PFSK-1 (cell line): ENCODE results near the gene KRTAP9-1.
A peak's percentile ranks its signal among the peaks of the same experiment; 100 is the strongest.

Source experiments
- FOXP2 ChIP-seq: optimal IDR thresholded peaks from 2 replicates; pipeline ENCODE3; 2011; ENCODE audit warnings: borderline replicate concordance, control low read depth, inconsistent platforms; ENCODE audit not compliant: insufficient read depth; ENCODE audit errors: extremely low read length, extremely low read depth
- POLR2AphosphoS5 ChIP-seq: IDR thresholded peaks from 2 replicates; pipeline ENCODE4 v1.6.1; 2012; ENCODE audit warnings: low read depth, mild to moderate bottlenecking, control low read depth, low read length, moderate library complexity
- REST ChIP-seq, 2 experiments: IDR thresholded peaks; 2 replicates each; pipeline versions ENCODE4 v1.6.1 to v1.8.0; 2011 to 2012; ENCODE audit warnings: low read depth in 2 of 2, low read length in 2 of 2, control low read depth in 1 of 2, inconsistent platforms in 1 of 2, mild to moderate bottlenecking in 1 of 2, moderate library complexity in 1 of 2; ENCODE audit not compliant: insufficient read depth in 1 of 2
- SIN3A ChIP-seq: IDR thresholded peaks from 2 replicates; pipeline ENCODE4 v1.6.1; 2012; ENCODE audit warnings: mild to moderate bottlenecking, low read length, moderate library complexity, borderline replicate concordance; ENCODE audit not compliant: insufficient read depth
- TAF1 ChIP-seq: IDR thresholded peaks from 2 replicates; pipeline ENCODE4 v1.6.1; 2012; ENCODE audit warnings: low read length, control low read depth, borderline replicate concordance; ENCODE audit not compliant: insufficient read depth

Gene KRTAP9-1

DNA sequence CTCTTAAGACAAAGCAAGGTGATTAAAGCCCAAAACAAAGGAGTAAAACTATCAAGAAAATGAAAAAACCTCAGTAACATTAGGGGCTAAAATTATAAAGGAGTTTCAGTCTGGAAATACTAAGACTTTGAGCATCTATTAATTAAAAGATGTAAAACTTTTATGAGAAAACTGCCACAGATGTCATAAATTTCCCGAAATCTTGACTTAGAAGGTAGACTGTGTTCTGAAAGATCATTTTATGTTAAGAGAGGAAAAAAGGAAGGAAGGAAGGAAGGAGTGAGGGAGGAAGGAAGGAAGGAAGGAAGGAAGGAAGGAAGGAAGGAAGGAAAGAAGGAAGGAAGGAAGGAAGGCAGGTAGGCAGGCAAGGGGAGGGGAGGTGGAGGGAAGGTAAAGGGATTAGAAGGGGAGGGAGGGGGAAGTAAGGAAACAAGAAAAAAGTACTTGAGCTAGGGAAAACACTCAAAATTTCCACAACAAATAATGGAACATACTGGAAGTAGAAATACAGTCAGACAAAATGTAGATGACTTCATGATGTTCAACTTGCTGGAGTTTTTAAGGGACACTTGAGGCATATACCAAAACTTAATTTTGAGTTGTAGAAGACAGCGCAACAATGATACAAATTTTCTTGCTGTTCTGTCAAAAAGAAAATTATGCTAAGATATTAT is 42.0 kb upstream of the KRTAP9-1 start:
- TF ChIP-seq REST (IDR thresholded peaks at IDR 0.05; ENCODE audit: insufficient read depth in 1 of 2, low read depth in 2 of 2, low read length in 2 of 2) (no peak), SIN3A (no peak)

- 0 out of 4 replicates have a peak, but pooled peaks of 1 of the 2 experiments have one; percentile 23 for TF ChIP-seq REST (IDR thresholded peaks at IDR 0.05; ENCODE audit: insufficient read depth in 1 of 2, low read depth in 2 of 2, low read length in 2 of 2)
- no peak for TF ChIP-seq FOXP2
Observed at GRCh38 chr17:41149652-41149985, 40.1 kb upstream of the KRTAP9-1 start, which contains the start of gene KRTAP4-5. Gene KRTAP4-5 (minus strand): TSS chr17:41149825. CDS start chr17:41149767, 58 bp downstream.

- TF ChIP-seq REST (IDR thresholded peaks at IDR 0.05; ENCODE audit: insufficient read depth in 1 of 2, low read depth in 2 of 2, low read length in 2 of 2) (no peak), FOXP2 (no peak), SIN3A (no peak), TAF1 (no peak), POLR2AphosphoS5 (no peak)
Observed at GRCh38 chr17:41150026-41150425, 39.7 kb upstream of the KRTAP9-1 start.

- TF ChIP-seq FOXP2 (no peak), POLR2AphosphoS5 (no peak), TAF1 (no peak), REST (IDR thresholded peaks at IDR 0.05; ENCODE audit: insufficient read depth in 1 of 2, low read depth in 2 of 2, low read length in 2 of 2) (no peak), SIN3A (no peak)
Observed at GRCh38 chr17:41151525-41151924, 38.2 kb upstream of the KRTAP9-1 start.

- no peak for TF ChIP-seq POLR2AphosphoS5
- no peak for TF ChIP-seq TAF1
Observed at GRCh38 chr17:41153856-41154255, 35.8 kb upstream of the KRTAP9-1 start.
